HG03196 (cell line): ENCODE measurements around the gene RASSF7.
"Not testable (repeated sequence)": the region's sequence is repeated elsewhere in the genome, so short reads cannot be mapped to it uniquely, and the experiment has no call there.

Experiments
- ATAC-seq: cut with Tn5 transposase; IDR thresholded peaks from one replicate; pipeline ENCODE4 v1.9.1; 2021; ENCODE audit not compliant: unreplicated experiment

The RASSF7 gene

GRCh38 chr11:563812-564578 lies 3.2 kb downstream of the RASSF7 start:
- no peak for ATAC-seq

GRCh38 chr11:565921-566509 lies 5.2 kb downstream of the RASSF7 start:
- no peak for ATAC-seq

- ATAC-seq: no peak
These were observed 6.3 kb downstream of the RASSF7 start for GRCh38 chr11:567011-567628.

GRCh38 chr11:567629-568292 lies 7.0 kb downstream of the RASSF7 start:
- ATAC-seq: peak; percentile 1

GRCh38 chr11:568306-569157 lies 7.8 kb downstream of the RASSF7 start:
- peak; percentile 80 for ATAC-seq

GRCh38 chr11:569158-569885 lies 8.6 kb downstream of the RASSF7 start:
- ATAC-seq: no peak

- no peak for ATAC-seq
These were observed 11.0 kb downstream of the RASSF7 start for GRCh38 chr11:571802-572185.

- no peak for ATAC-seq
These were observed 12.5 kb downstream of the RASSF7 start for GRCh38 chr11:573146-573759.

GRCh38 chr11:574031-574570 lies 13.3 kb downstream of the RASSF7 start:
- not testable (repeated sequence) for ATAC-seq

GRCh38 chr11:574632-575312 lies 14.0 kb downstream of the RASSF7 start:
- no peak for ATAC-seq

- ATAC-seq: peak; percentile 48
These were observed 14.7 kb downstream of the RASSF7 start for GRCh38 chr11:575313-575995.

- ATAC-seq: peak; percentile 71
These were observed 15.4 kb downstream of the RASSF7 start, which contains the start of gene PHRF1 for GRCh38 chr11:575996-576768. TSS of gene PHRF1 (plus strand) at chr11:576470. CDS start at chr11:581513, 5,043 bp downstream.

- no peak for ATAC-seq
These were observed 16.2 kb downstream of the RASSF7 start for GRCh38 chr11:576811-577610.

GRCh38 chr11:577611-577894 lies 16.8 kb downstream of the RASSF7 start:
- no peak for ATAC-seq

- ATAC-seq: no peak
These were observed 17.7 kb downstream of the RASSF7 start for GRCh38 chr11:578276-579035.
